Omental fat pad (tissue), 4 donors: ENCODE data around the gene CENPM. TPM values are rescaled to one million over a fixed set of nuclear protein-coding genes. Genes with fewer than 3 reads are reported as not detected.

ENCODE experiments used
- ATAC-seq: fragments of 150-250 bp; one replicate; pipeline ENCODE4 v1.9.1; 2016; ENCODE audit warnings: mild to moderate bottlenecking, moderate library complexity; ENCODE audit not compliant: low FRiP score
- DNase-seq: peaks from one replicate; pipeline ENCODE4 v3.0.0-alpha.2; 2019; ENCODE audit warnings: low spot score
- CTCF ChIP-seq, 3 donors: fragments of 450-650 bp; IDR thresholded peaks; one replicate each; pipeline ENCODE4 v1.5.1; 2016 to 2017; ENCODE audit warnings: antibody characterized with exemption in 3 of 3, mild to moderate bottlenecking in 3 of 3, moderate library complexity in 2 of 3
- total RNA-seq, 4 donors: library from RNA; depleted of rRNA; stranded (reverse); fragments of >200 nt; gene quantifications; one replicate each; pipeline ENCODE4 v1.1.0, GENCODE V29; 2016

CENPM gene
- total RNA-seq, 4 donors from 2014 or later, result 0.84 to 5.4 TPM; not detected in 2

- TF ChIP-seq CTCF (IDR thresholded peaks at IDR 0.05), result no peak
- DNase-seq (no peak), ATAC-seq (no peak)
Measured at GRCh38 chr22:41933411-41934177, 13.4 kb downstream of the CENPM start.

GRCh38 chr22:41932353-41932752, 14.6 kb downstream of the CENPM start:
- TF ChIP-seq CTCF (IDR thresholded peaks at IDR 0.05), result no peak
- DNase-seq, result no peak
- no peak for ATAC-seq

- TF ChIP-seq CTCF (IDR thresholded peaks at IDR 0.05), result no peak
- DNase-seq (no peak), ATAC-seq (no peak)
Measured at GRCh38 chr22:41931701-41932269, 15.2 kb downstream of the CENPM start.

GRCh38 chr22:41929418-41929810, 17.5 kb downstream of the CENPM start:
- ATAC-seq, result no peak
- TF ChIP-seq CTCF (IDR thresholded peaks at IDR 0.05), result no peak

GRCh38 chr22:41928593-41929417, 18.1 kb downstream of the CENPM start:
- no peak for TF ChIP-seq CTCF (IDR thresholded peaks at IDR 0.05)
- ATAC-seq (no peak), DNase-seq (no peak)

More at GRCh38 chr22:41929418-41929810, 17.5 kb downstream of the CENPM start:
- DNase-seq, result no peak

- no peak for TF ChIP-seq CTCF (IDR thresholded peaks at IDR 0.05)
- DNase-seq, result no peak
- ATAC-seq, result no peak
Measured at GRCh38 chr22:41927813-41928212, 19.1 kb downstream of the CENPM start.
